ENCODE results near the gene NHERF2. TPM values are rescaled to one million over a fixed set of nuclear protein-coding genes. Genes with fewer than 3 reads are reported as not detected.

Gene NHERF2
- total RNA-seq (2014; rRNA removed; shearing (Covaris generic)) (15.4 and 16.5 TPM in 2 replicates), polyA plus RNA-seq (2016; fragmentation: Nextera tagmentation; extraction: Ambion mirVana) (12.0 and 21.0 TPM in 2 replicates)
- long read RNA-seq, transcript SLC9A3R2-201 (7 exons, 2,194 nt) = major isoform, 11 of 12 reads
- long read RNA-seq, partial matches to known transcripts = 0 of 12 reads
- long read RNA-seq, other reads (novel, unspliced or antisense) = 0 of 12 reads

DNA sequence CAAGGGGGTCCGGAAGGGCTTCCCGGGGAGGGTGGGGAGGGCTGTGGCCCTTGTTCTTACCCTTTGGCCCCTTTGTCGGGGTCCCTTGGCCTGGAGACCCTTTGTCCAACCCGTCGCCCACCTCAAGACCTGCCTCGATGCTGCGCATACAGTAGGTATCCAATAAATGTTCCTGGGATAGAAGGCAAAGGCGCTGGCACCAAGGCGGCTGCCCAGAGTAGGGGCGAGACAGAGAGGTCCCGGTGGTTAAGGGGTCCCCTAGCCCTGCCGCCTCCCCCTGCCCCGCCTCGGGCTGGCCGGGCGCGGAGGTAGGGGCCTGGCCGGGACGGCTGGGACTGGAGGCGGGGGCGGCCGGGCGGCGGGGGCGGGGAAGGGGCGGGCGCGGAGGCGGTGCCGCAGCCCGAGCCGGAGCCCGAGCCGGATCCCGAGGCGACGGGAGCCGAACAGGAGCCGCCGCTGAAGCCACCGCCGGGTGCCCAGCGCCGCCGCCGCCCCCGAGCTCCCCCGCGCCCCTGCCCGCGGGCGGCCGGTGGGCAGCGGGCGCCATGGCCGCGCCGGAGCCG, at the start of gene NHERF2:
Gene NHERF2, plus strand, starts transcription at position 442 of the 563 bp plus-strand sequence. Its CDS starts 104 bp downstream, at position 546.
- H3K4me3 Mint-ChIP-seq = peak within 1 kb of the TSS; percentile 81
- peak; percentile 53 for DNase-seq (ENCODE audit: low spot score)

More for the DNA sequence above, at the start of gene NHERF2:
- Histone ChIP-seq H3K27me3 (ENCODE audit: insufficient read depth) (peaks cover 43% of the 10 kb centered on the region), H3K9me2 (ENCODE audit: insufficient read depth) (no peaks in the 10 kb centered on the region), H4K20me1 (replicated peaks; ENCODE audit: insufficient read depth) (no peaks in the 10 kb centered on the region), H3K4me1 (ENCODE audit: insufficient read depth) (no peaks in the 10 kb centered on the region; the same call in 1 of the 2 replicates), H3F3A (replicated peaks; ENCODE audit: low read depth) (peaks cover 5% of the 10 kb centered on the region), H3K4me3 (peak within 1 kb of the TSS; percentile 60), H3K79me2 (replicated peaks; ENCODE audit: insufficient read depth) (no peaks in the 10 kb centered on the region), H2AFZ (peak within 1 kb of the TSS; percentile 72; the same call in 1 of the 2 replicates), H3K27ac (ENCODE audit: low read depth) (no peak within 1 kb of the TSS), H3K4me2 (peak within 1 kb of the TSS; percentile 85), H3K36me3 (ENCODE audit: insufficient read depth) (no peaks in the 10 kb centered on the region)
- Mint-ChIP-seq H3K9me3 (no peaks in the 10 kb centered on the region), H3K27me3 (ENCODE audit: insufficient read depth, low read depth, poor library complexity) (peaks cover 22% of the 10 kb centered on the region), H3K4me1 (peaks cover 12% of the 10 kb centered on the region), H3K36me3 (ENCODE audit: low read depth) (peaks cover 3% of the 10 kb centered on the region; the same call in 1 of the 3 replicates), H3K27ac (no peak within 1 kb of the TSS)
- peak; percentile 6 for ATAC-seq
- TF ChIP-seq, protein P1, sequence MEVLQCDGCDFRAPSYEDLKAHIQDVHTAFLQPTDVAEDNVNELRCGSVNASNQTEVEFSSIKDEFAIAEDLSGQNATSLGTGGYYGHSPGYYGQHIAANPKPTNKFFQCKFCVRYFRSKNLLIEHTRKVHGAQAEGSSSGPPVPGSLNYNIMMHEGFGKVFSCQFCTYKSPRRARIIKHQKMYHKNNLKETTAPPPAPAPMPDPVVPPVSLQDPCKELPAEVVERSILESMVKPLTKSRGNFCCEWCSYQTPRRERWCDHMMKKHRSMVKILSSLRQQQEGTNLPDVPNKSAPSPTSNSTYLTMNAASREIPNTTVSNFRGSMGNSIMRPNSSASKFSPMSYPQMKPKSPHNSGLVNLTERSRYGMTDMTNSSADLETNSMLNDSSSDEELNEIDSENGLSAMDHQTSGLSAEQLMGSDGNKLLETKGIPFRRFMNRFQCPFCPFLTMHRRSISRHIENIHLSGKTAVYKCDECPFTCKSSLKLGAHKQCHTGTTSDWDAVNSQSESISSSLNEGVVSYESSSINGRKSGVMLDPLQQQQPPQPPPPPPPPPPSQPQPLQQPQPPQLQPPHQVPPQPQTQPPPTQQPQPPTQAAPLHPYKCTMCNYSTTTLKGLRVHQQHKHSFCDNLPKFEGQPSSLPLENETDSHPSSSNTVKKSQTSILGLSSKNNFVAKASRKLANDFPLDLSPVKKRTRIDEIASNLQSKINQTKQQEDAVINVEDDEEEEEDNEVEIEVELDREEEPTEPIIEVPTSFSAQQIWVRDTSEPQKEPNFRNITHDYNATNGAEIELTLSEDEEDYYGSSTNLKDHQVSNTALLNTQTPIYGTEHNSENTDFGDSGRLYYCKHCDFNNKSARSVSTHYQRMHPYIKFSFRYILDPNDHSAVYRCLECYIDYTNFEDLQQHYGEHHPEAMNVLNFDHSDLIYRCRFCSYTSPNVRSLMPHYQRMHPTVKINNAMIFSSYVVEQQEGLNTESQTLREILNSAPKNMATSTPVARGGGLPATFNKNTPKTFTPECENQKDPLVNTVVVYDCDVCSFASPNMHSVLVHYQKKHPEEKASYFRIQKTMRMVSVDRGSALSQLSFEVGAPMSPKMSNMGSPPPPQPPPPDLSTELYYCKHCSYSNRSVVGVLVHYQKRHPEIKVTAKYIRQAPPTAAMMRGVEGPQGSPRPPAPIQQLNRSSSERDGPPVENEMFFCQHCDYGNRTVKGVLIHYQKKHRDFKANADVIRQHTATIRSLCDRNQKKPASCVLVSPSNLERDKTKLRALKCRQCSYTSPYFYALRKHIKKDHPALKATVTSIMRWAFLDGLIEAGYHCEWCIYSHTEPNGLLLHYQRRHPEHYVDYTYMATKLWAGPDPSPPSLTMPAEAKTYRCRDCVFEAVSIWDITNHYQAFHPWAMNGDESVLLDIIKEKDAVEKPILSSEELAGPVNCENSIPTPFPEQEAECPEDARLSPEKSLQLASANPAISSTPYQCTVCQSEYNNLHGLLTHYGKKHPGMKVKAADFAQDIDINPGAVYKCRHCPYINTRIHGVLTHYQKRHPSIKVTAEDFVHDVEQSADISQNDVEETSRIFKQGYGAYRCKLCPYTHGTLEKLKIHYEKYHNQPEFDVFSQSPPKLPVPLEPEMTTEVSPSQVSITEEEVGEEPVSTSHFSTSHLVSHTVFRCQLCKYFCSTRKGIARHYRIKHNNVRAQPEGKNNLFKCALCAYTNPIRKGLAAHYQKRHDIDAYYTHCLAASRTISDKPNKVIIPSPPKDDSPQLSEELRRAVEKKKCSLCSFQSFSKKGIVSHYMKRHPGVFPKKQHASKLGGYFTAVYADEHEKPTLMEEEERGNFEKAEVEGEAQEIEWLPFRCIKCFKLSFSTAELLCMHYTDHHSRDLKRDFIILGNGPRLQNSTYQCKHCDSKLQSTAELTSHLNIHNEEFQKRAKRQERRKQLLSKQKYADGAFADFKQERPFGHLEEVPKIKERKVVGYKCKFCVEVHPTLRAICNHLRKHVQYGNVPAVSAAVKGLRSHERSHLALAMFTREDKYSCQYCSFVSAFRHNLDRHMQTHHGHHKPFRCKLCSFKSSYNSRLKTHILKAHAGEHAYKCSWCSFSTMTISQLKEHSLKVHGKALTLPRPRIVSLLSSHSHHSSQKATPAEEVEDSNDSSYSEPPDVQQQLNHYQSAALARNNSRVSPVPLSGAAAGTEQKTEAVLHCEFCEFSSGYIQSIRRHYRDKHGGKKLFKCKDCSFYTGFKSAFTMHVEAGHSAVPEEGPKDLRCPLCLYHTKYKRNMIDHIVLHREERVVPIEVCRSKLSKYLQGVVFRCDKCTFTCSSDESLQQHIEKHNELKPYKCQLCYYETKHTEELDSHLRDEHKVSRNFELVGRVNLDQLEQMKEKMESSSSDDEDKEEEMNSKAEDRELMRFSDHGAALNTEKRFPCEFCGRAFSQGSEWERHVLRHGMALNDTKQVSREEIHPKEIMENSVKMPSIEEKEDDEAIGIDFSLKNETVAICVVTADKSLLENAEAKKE (CRISPR knock-in tag; IDR thresholded peaks at IDR 0.05) = no peak
- TF ChIP-seq POLR2AphosphoS5 (IDR thresholded peaks at IDR 0.05; ENCODE audit: low read depth) = no peak
- no peak for TF ChIP-seq ZNF331 (CRISPR knock-in tag; IDR thresholded peaks at IDR 0.05; ENCODE audit: low read depth)
